LNCAP (cell line): ENCODE results near the gene EVX1.

Source experiments
- CTCF ChIP-seq: fragments of 450-650 bp; IDR thresholded peaks from 2 replicates; pipeline ENCODE4 v1.5.1; 2017; ENCODE audit warnings: mild to moderate bottlenecking

Gene EVX1

DNA sequence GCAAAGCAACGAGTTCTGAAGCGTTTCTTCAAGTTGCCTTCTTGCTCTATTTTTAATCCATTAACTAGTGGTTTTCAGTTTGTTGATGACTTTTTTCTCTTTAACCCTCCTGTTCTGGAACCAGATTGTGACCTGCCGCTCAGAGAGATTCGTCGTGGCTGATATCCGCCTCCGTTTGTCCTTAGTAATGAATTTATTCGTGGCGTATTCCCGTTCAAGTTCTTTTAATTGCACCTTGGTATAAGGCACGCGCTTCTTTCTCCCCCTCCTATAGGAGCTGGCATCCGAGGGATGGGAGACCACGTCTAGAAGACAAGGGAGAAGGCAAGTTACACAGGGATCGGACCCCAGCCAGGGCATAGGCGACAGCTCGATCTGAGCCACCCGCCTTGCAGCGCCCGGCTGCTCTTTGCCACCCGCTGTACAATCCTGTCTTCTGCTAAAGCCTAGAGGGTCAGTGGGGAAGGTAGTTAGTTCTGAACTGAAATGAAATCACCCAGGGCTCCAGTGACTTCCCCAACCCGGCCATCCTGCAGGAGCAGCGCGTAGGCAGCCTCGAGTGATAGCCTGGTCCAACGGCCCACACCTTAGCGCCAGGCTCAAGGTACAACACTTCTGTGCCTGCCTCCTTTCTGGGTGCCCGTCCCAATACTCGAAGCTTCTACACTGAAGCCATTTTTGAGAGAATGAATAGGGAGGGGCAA is 44.3 kb upstream of the EVX1 start:
- TF ChIP-seq CTCF, result no peak

DNA sequence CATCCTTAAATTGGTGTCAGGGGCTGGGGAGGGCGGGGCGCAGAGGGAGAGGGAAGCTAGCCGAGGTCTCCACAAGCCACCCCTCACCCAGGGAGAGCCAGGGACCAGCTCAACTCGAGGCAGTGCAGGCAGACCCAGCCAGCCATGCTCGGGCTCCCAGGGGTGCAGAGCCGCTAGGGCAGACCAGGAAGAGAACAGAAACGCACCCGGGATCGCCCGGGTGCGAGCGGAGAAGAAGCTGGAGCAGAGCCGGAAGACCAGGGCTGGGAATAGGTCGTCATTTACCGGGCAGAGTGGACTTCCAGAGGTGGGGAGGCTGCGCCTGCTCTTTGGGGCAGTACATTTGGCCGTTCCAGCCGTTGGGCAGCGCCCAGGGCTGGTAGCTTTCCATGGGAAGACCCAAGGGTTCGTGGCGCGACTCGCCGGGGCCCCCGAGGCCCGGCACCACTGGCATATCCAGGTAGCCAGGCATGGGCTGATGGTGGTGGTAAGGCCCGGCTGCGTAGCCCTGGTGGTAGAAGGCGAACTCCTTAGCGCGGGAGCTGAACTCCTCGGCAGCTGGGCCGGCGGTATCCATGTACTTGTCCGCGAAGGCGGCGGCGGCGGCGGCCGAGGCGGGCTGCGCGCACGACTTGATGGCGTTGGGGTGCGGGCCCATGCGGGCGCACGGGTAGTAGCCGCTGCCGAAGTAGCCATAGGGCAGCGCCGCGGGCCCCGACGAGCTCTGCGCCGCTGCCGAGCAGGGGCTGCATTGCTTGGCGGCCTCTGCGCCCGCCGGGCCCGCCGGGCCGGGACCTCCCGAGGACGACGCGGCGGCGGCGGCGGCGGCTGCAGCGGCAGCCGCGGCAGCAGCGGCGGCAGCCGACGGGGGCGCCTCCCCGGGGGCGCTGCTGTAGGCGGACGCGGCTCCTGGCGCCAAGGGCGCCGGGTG is 43.5 kb upstream of the EVX1 start:
- no peak for TF ChIP-seq CTCF

GRCh38 chr7:27199849-27200760 is 42.5 kb upstream of the EVX1 start, which contains the start of gene HOXA13:
Gene HOXA13 (minus strand): TSS chr7:27200091. CDS start chr7:27200077, 14 bp downstream.
- no peak for TF ChIP-seq CTCF

DNA sequence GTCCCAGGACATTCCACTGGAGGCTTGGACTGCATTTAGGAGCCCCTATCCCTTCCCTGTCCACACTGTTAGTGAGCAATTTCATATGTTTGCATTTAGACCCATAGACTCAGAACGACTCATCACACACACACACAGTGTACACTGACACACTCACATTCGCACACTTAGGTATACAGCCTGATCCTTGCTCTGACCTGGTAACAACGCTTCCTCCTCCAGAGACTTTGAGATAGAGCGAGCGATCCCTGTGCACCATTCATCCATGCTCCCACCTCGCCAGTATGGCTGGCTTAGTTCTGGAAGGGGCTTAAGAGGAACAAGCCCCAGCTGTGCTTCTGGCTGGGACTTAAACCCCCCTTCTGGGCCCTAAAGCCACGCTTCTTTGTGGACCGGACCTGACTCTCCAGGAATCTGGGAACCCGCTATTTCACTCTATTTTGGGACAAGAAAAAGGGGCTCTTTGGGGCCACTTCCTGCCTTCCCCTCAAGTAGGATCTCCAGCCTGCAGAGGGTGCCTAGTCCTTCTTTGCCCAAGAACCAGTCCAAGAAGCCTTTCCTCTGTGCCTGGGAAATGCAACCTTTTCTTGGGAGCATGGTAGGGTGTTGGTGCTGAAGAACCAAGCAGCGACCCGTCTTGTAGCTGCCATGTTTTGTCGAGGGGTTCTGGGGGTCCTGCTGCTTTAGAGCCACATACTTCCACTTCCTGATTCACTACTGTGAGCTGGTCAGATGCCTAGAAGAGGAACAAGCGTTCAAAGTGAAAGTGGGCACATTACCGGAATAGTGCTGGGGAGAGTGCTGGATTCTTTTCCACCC is 41.6 kb upstream of the EVX1 start:
- TF ChIP-seq CTCF, result no peak

DNA sequence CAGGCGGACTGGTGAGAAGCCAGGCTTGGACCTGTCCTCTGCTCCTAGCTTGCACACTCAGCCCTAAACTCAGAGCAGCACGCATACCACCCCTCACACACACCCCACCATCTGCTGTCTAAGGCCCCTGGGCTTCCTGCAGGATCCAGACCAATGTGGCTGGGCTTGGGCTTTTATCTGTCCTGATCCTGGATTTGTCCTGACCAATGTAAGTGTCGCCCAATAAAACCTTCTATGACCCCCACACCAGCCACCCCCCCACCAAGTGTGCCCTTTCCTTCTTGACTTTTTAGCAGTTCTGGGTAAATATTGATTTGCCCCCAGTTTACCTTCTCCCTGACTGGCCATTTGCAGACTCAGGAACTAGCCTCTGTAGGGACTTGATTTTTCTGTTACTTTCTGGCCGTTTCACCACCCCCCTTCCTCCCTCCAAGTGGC is 41.0 kb upstream of the EVX1 start:
- TF ChIP-seq CTCF, result no peak

GRCh38 chr7:27202018-27202861 is 40.4 kb upstream of the EVX1 start:
- TF ChIP-seq CTCF, result no peak
